Heart left ventricle (tissue), 16 donors: ENCODE measurements around the gene NEMP2. TPM values are rescaled to one million over a fixed set of nuclear protein-coding genes. Genes with fewer than 3 reads are reported as not detected.
"Not testable (repeated sequence)": the region's sequence is repeated elsewhere in the genome, so short reads cannot be mapped to it uniquely, and the experiment has no call there.

ENCODE experiments used
- ATAC-seq, 4 donors: fragments of 200-7000 bp; cut with Tn5 transposase; one replicate each; pipeline ENCODE4 v1.9.1; 2020 to 2022; ENCODE audit warnings: moderate library complexity in 4 of 4, mild to moderate bottlenecking in 3 of 4, moderate number of reproducible peaks in 1 of 4
- DNase-seq, 5 donors: peaks; one replicate each; pipeline ENCODE4 v3.0.0-alpha.2; 2020
- H3K27ac ChIP-seq, 12 donors: fragments of 200-600 bp; sonication (generic) in 4 of 12; one replicate each; pipeline versions ENCODE4 v1.5.0 to v1.8.0; 2016 to 2022; ENCODE audit warnings: mild to moderate bottlenecking in 2 of 12
- H3K27me3 ChIP-seq, 9 donors: fragments of 200-600 bp; sonication (generic) in 2 of 9; one replicate each; pipeline versions ENCODE4 v1.5.1 to v1.8.0; 2016 to 2022; ENCODE audit warnings: mild to moderate bottlenecking in 3 of 9
- H3K36me3 ChIP-seq, 9 donors: fragments of 200-600 bp; sonication (generic) in 2 of 9; one replicate each; pipeline versions ENCODE4 v1.5.0 to v1.8.0; 2018 to 2022; ENCODE audit warnings: mild to moderate bottlenecking in 2 of 9
- H3K4me1 ChIP-seq, 12 donors: fragments of 200-600 bp; sonication (generic) in 4 of 12; one replicate each; pipeline versions ENCODE4 v1.5.0 to v1.8.0; 2016 to 2022; ENCODE audit warnings: mild to moderate bottlenecking in 3 of 12
- H3K4me3 ChIP-seq, 12 donors: fragments of 200-600 bp; sonication (generic) in 4 of 12; one replicate each; pipeline versions ENCODE4 v1.5.0 to v1.8.0; 2017 to 2022; ENCODE audit warnings: mild to moderate bottlenecking in 9 of 12, moderate library complexity in 4 of 12
- H3K9me3 ChIP-seq, 12 donors: fragments of 200-600 bp; sonication (generic) in 4 of 12; one replicate each; pipeline versions ENCODE4 v1.5.0 to v1.8.0; 2016 to 2022; ENCODE audit warnings: mild to moderate bottlenecking in 1 of 12
- CTCF ChIP-seq, 12 donors: fragments of 200-600 bp; sonication (generic) in 4 of 12; IDR thresholded peaks; one replicate each; pipeline versions ENCODE4 v1.5.0 to v1.8.0; 2018 to 2022; ENCODE audit warnings: antibody characterized with exemption in 12 of 12, mild to moderate bottlenecking in 5 of 12
- POLR2A ChIP-seq, 2 donors: fragments of 450-650 bp; IDR thresholded peaks; one replicate each; pipeline ENCODE4 v1.6.1; 2017; ENCODE audit warnings: antibody characterized with exemption in 2 of 2, mild to moderate bottlenecking in 2 of 2, moderate library complexity in 2 of 2
- WGBS, 4 donors: extraction: QIAGEN DNeasy Blood & Tissue Kit in 2 of 4; methylation state at CpG; one replicate each; pipeline versions ENCODE4 v1.1.5 to v1.1.7; 2013 to 2018; 5-methylcytosine and 5-hydroxymethylcytosine counted together
- intact Hi-C, 10 donors: fragments of 100-400 bp; cut with DNase I; formaldehyde crosslinking; loops; one replicate each; pipeline versions ENCODE4 v1.11.1 to v1.14.2; 2022
- polyA plus RNA-seq, 2 donors: library from polyadenylated mRNA; stranded (reverse); fragments of 200-250 nt; gene quantifications; one replicate each; pipeline ENCODE4 v1.2.3, GENCODE V29; 2013
- total RNA-seq, 9 donors: library from RNA; depleted of rRNA in 2 of 9; stranded (reverse); fragments of >200 nt in 2 of 9; fragmentation: NEBNext Ultra II Directional in 3 of 9; extraction: Animal tissue kit (Norgen Biotek cat#: 25700) in 3 of 9; gene quantifications; one replicate each; pipeline versions ENCODE4 v1.1.0 to v1.2.4, GENCODE V29; 2016 to 2023
- donor health status: ischemic (EF 13 %, LVEDD 7.1; RV severe dilation, severe dysfunction).
- donor health status: healthy with polysubstance abuse.
- donor health status: DM: no; HTN: yes; CAD: no.
- donor health status: DM: no; HTN: no; CAD: no.
- donor health status: ischemic (EF 25% LVEDD 6.9; RV normal size, moderate dysfunction).
- donor health status: ischemic (EF 25% LVEDD 5.7; RV mildly dilated, moderate dysfunction).
- donor health status: healthy.
- donor health status: DM: yes; HTN: yes; CAD: no.
- donor health status: ischemic (EF 35%, LVEDD 5.7; RV mildly dilated, moderate dysfunction).
- donor health status: nonischemic (EF 11% LVEDD 7.7; RV severe dilation, severe dysfunction).
- donor health status: DM: yes; HTN: yes; CAD: no.
- donor health status: PGD.
- donor health status: ischemic (EF 29% LVEDD 5.4; RV normal size, mild dysfunction).
- donor health status: nonischemic (EF 23%, LVEDD 6.1; RV moderate dilation, normal function).

Gene NEMP2
- total and polyA plus RNA-seq, 11 donors: 0.42 to 4.6 (median 2.2) TPM

DNA sequence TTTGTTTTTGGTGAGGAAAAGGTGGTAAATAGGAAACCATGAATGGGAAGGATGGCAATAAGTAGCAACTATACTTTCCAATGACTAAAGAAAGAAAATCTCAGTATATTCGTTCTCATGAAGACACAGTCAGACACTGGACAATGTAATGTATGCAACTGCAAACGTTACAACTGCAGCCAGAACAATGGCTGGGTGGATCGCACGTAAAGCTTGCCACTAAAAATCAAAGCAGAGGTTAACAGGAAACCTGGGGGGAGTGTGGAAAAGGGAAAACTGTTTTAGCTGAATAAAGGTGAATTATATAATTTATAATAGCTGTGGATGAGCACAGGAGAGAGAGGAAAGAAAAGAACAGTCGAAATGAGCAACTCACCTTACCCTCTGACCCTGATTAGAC lies 33.3 kb downstream of the NEMP2 start:
- H3K9me3 ChIP-seq: no peaks in the 10 kb centered on the region
- H3K27ac ChIP-seq: peak overlapping the region in 3 of 12 donors; percentile 0 to 29 (median 8)
- no peak overlapping the region for H3K4me3 ChIP-seq
- intact Hi-C loops: loop anchor here in 4 of 10 donors (5.0 to 10.0 kb wide), 4 partner anchors 94 to 416 kb away; partner anchors contain the start of gene MFSD6 (in 2 of the 4)
- TF ChIP-seq CTCF (IDR thresholded peaks at IDR 0.05): no peak
- TF ChIP-seq POLR2A (IDR thresholded peaks at IDR 0.05): no peak
- DNase-seq (no peak), ATAC-seq (no peak)
- H3K27me3 ChIP-seq: no peaks in the 10 kb centered on the region
- 59 to 70% (median 61%) methylated on average over 5 of the region's 5 CpGs for WGBS, 4 donors
- peaks cover 0 to 23% (median 2%) of the 10 kb centered on the region in 12 donors for H3K4me1 ChIP-seq
- H3K36me3 ChIP-seq: peaks cover 0 to 78% (median 59%) of the 10 kb centered on the region in 9 donors

- no peak overlapping the region for H3K4me3 ChIP-seq
- peaks cover 0 to 67% (median 49%) of the 10 kb centered on the region in 9 donors for H3K36me3 ChIP-seq
- ATAC-seq (no peak), DNase-seq (no peak)
- WGBS, 4 donors: 73 to 91% (median 83%) methylated on average over 6 to 7 of the region's 7 CpGs
- no peak for TF ChIP-seq POLR2A (IDR thresholded peaks at IDR 0.05)
- TF ChIP-seq CTCF (IDR thresholded peaks at IDR 0.05): no peak
- H3K27ac ChIP-seq: peak overlapping the region in 2 of 12 donors; percentile 0 to 20
- H3K4me1 ChIP-seq: peaks cover 0 to 23% (median 2%) of the 10 kb centered on the region in 12 donors
- intact Hi-C loops: loop anchor here in 4 of 10 donors (5.0 to 10.0 kb wide), 4 partner anchors 93 to 415 kb away; partner anchors contain the start of gene MFSD6 (in 2 of the 4)
- no peaks in the 10 kb centered on the region for H3K27me3 ChIP-seq
- no peaks in the 10 kb centered on the region for H3K9me3 ChIP-seq
Measured at GRCh38 chr2:190500054-190500502, 34.4 kb downstream of the NEMP2 start.

DNA sequence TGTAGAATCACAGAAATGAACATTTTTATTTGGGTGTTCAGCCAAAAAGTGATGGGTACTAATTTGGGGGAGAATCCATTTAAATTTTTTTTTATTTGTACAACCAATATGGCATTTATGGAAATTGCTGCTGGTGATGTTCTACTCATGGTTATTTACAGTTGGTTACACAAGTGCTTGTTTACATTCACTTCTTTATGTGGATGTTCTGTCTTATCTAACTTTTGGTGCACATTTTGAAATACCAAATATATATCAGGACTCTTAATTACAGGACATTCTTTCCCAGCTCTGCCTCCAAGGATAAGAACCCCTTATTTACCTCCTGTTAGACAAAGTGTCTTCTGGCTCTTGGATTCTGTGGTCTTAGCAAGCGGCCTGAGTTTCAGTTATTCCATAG lies 35.2 kb downstream of the NEMP2 start:
- no peak overlapping the region for H3K4me3 ChIP-seq
- DNase-seq: no peak
- no peak overlapping the region for H3K27ac ChIP-seq
- peaks cover 0 to 23% (median 2%) of the 10 kb centered on the region in 12 donors for H3K4me1 ChIP-seq
- H3K9me3 ChIP-seq: no peaks in the 10 kb centered on the region
- H3K36me3 ChIP-seq: peaks cover 0 to 59% (median 41%) of the 10 kb centered on the region in 9 donors
- 97 to 100% (median 100%) methylated on average over 1 of the region's 1 CpG for WGBS, 4 donors
- TF ChIP-seq POLR2A (IDR thresholded peaks at IDR 0.05): no peak
- no peak for TF ChIP-seq CTCF (IDR thresholded peaks at IDR 0.05)
- no peak for ATAC-seq
- no peaks in the 10 kb centered on the region for H3K27me3 ChIP-seq
- intact Hi-C loops: no loop called here

DNA sequence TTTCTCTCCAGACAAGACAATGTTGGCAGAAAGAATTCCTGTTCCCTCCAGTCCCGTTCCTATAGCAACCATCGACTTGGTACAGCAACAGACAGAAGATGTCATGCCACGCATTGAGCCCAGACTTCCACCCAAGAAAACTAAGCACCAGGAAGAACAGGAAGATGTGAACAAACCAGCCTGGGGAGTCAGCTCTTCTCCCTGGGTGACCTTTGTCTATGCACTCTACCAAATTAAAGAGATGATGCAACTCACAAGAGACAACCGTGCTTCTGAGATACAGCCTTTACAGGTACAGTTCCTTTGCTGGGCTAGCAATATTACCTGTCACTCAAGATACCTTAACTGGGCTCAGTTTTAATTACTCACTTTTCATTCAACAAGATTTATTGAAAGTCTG lies 37.1 kb downstream of the NEMP2 start:
- DNase-seq (no peak), ATAC-seq (no peak)
- no peaks in the 10 kb centered on the region for H3K27me3 ChIP-seq
- H3K36me3 ChIP-seq: peaks cover 0 to 49% (median 37%) of the 10 kb centered on the region in 9 donors
- H3K4me1 ChIP-seq: peaks cover 0 to 16% (median 0%) of the 10 kb centered on the region in 12 donors
- WGBS, 4 donors: 85 to 90% (median 87%) methylated on average over 4 of the region's 4 CpGs
- intact Hi-C loops: no loop called here
- TF ChIP-seq CTCF (IDR thresholded peaks at IDR 0.05) (no peak), POLR2A (IDR thresholded peaks at IDR 0.05) (no peak)
- no peak overlapping the region for H3K4me3 ChIP-seq
- H3K9me3 ChIP-seq: peaks cover 0 to 9% (median 0%) of the 10 kb centered on the region in 12 donors
- no peak overlapping the region for H3K27ac ChIP-seq

GRCh38 chr2:190494600-190495227 lies 39.8 kb downstream of the NEMP2 start:
- H3K27ac ChIP-seq, H3K27me3 ChIP-seq, ATAC-seq, H3K4me1 ChIP-seq, intact Hi-C loops, H3K4me3 ChIP-seq, DNase-seq: not testable (repeated sequence)
- Histone ChIP-seq H3K9me3 (peaks cover 0 to 13% (median 0%) of the 10 kb centered on the region in 12 donors), H3K36me3 (peaks cover 0 to 52% (median 33%) of the 10 kb centered on the region in 9 donors)
- WGBS, 4 donors: 73 to 78% (median 76%) methylated on average over 3 of the region's 3 CpGs
